Stomach smooth muscle (tissue), 2 donors: ENCODE measurements around the gene NDUFB11.
"Not testable (repeated sequence)": the region's sequence is repeated elsewhere in the genome, so short reads cannot be mapped to it uniquely, and the experiment has no call there.

ENCODE experiments used
- H3K27ac ChIP-seq: one replicate; pipeline ENCODE4 v1.7.0; 2013; ENCODE audit warnings: mild to moderate bottlenecking, low read length, inconsistent platforms
- H3K27me3 ChIP-seq, 2 donors: one replicate each; pipeline ENCODE4 v1.7.0; 2013; ENCODE audit warnings: low read length in 2 of 2; ENCODE audit not compliant: insufficient read depth in 2 of 2, control insufficient read depth in 1 of 2
- H3K36me3 ChIP-seq, 2 donors: one replicate each; pipeline ENCODE4 v1.7.0; 2013; ENCODE audit warnings: low read length in 2 of 2; ENCODE audit not compliant: control insufficient read depth in 2 of 2, insufficient read depth in 2 of 2
- H3K4me1 ChIP-seq: one replicate; pipeline ENCODE4 v1.7.0; 2013; ENCODE audit warnings: low read length; ENCODE audit not compliant: control insufficient read depth, insufficient read depth
- H3K4me3 ChIP-seq, 2 donors: one replicate each; pipeline ENCODE4 v1.7.0; 2013; ENCODE audit warnings: low read length in 2 of 2
- H3K9ac ChIP-seq, 2 donors: one replicate each; pipeline ENCODE4 v1.7.0; 2013; ENCODE audit warnings: low read length in 2 of 2, mild to moderate bottlenecking in 1 of 2
- H3K9me3 ChIP-seq, 2 donors: one replicate each; pipeline ENCODE4 v1.7.0; 2013; ENCODE audit warnings: low read length in 2 of 2; ENCODE audit not compliant: control insufficient read depth in 2 of 2
- donor health status: healthy.
- donor health status: Pancreatic carcinoma.

Gene NDUFB11

GRCh38 chrX:47146121-47146935 lies 1.8 kb upstream of the NDUFB11 start:
- no peaks in the 10 kb centered on the region for H3K9me3 ChIP-seq
- H3K27ac ChIP-seq: peak overlapping the region; percentile 90
- H3K27me3 ChIP-seq: peaks cover 0 to 6% of the 10 kb centered on the region in 2 donors
- peaks cover 0 to 9% of the 10 kb centered on the region in 2 donors for H3K36me3 ChIP-seq
- H3K9ac ChIP-seq: peak overlapping the region; percentile 66 to 84
- peak overlapping the region; percentile 67 to 79 for H3K4me3 ChIP-seq
- peaks cover 24% of the 10 kb centered on the region for H3K4me1 ChIP-seq

DNA sequence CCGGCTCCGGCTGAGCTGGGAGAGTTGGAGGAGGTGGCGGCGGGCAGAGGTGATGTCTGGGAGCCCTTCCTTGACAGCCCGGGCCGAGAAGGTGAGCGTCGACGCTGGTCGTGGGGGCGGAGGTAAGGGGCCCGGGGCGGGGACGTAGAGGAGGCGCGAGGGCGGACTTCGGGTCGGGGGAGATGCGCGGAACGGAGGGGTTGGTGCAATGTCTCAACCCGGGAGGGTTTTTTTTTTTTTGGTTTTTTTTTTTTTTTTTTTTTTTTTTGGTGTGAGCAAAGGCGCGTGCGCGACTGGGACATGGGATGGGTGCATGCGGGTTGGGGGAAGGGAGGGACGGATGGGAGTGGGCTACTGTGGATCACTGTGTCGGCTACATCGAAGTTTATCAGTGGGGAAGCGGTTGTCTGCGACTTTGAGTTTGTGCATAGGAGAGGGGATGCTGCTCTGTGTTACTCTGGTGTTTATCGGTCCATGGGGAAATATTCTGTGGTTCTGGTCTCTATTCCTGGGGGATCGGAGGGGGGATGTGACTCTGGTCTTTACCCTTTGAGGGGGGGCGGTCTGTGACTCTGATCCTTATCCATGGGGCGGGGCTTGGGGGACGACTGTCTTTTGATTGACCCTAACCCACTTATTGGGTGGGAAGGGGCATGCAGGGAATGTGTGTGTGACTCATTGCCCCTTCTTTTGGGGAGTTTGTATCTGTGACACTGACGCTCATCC lies 1.1 kb upstream of the NDUFB11 start:
- Histone ChIP-seq H3K9ac (peak overlapping the region; percentile 72 to 84), H3K27me3 (peaks cover 0 to 8% of the 10 kb centered on the region in 2 donors), H3K4me1 (peaks cover 24% of the 10 kb centered on the region), H3K36me3 (peaks cover 0 to 9% of the 10 kb centered on the region in 2 donors), H3K9me3 (no peaks in the 10 kb centered on the region), H3K27ac (peak overlapping the region; percentile 90), H3K4me3 (peak overlapping the region; percentile 67 to 79)

DNA sequence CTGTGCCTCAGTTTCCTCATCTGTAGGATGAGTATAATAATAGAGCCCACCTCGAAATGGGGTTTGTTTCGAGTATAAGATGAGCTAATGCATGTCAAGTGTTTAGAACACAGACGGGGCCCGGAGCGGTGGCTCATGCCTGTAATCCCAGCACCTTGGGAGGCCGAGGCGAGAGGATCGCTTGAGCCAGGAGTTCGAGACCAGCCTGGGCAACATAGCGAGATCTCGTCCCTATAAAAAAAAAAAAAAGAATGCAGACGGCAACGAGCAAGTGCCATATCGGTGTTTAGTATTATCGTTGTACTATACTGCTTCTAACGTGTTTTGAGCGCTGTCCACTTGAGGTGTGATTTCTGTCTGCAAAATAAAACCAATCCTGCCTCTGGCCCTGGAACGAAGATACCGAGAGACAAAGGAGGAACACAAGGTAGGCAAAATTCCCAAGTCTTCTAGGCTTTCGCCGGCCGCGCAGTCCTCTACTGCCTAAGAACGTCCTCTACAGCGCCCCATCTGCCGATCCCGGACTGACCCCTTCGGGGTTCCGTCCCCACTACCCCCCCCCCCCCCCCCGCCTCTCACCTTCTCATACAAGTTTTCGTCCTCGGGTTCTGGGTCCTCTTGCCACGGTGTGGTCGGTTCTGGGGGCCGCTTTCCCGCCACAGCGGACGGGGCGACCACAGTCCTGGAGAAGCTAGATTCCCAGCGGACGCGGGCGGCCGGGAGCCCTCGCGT lies 442 bp downstream of the NDUFB11 start:
- Histone ChIP-seq H3K36me3 (peaks cover 0 to 13% of the 10 kb centered on the region in 2 donors), H3K9ac (peak overlapping the region; percentile 84), H3K4me3 (peak overlapping the region; percentile 70 to 79), H3K4me1 (peaks cover 24% of the 10 kb centered on the region), H3K27me3 (peaks cover 0 to 10% of the 10 kb centered on the region in 2 donors), H3K9me3 (no peaks in the 10 kb centered on the region), H3K27ac (peak overlapping the region; percentile 90)

DNA sequence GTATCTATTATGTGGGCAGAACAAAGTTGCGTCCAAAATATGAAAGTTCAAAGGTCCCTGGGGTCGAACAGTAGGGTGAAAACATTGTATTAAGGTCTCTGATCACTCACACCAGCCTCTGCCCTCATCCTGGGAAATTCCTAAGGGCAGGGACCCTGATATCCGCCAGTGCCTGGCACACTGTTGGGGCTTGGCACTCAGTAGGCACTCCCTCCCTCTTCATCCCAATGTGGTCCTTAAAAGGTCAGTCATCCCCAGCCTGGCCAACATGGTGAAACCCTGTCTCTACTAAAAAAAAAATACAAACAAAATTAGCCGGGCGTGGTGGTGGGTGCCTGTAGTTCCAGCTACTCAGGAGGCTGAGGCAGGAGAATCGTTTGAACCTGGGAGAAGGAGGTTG lies 6.3 kb downstream of the NDUFB11 start:
- no peak overlapping the region for H3K9ac ChIP-seq
- H3K36me3 ChIP-seq: peaks cover 0 to 13% of the 10 kb centered on the region in 2 donors
- no peak overlapping the region for H3K4me3 ChIP-seq
- H3K27me3 ChIP-seq: peaks cover 0 to 9% of the 10 kb centered on the region in 2 donors
- no peak overlapping the region for H3K27ac ChIP-seq
- no peaks in the 10 kb centered on the region for H3K9me3 ChIP-seq
- no peaks in the 10 kb centered on the region for H3K4me1 ChIP-seq

- H3K9me3 ChIP-seq, H3K27me3 ChIP-seq, H3K4me1 ChIP-seq, H3K27ac ChIP-seq, H3K4me3 ChIP-seq, H3K36me3 ChIP-seq, H3K9ac ChIP-seq: not testable (repeated sequence)
Observed at GRCh38 chrX:47135650-47136049, 8.9 kb downstream of the NDUFB11 start.

DNA sequence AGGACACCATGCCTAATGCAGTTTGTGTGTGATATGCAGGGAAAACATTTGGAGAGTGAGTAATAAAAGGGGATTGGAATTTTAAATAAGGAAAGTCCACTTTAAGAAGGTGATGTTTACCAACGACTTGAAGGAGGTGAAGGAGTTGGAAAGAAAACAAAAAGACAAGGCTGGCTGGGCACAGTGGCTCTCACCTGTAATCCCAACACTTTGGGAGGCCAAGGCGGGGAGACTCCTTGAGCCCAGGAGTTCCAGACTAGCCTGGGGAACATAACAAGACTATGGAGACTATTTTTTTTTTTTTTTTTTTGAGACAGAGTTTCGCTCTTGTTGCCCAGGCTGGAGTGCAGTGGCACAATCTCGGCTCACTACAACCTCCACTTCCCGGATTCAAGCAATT lies 11.0 kb downstream of the NDUFB11 start:
- Histone ChIP-seq H3K9ac (no peak overlapping the region), H3K27ac (no peak overlapping the region), H3K9me3 (no peaks in the 10 kb centered on the region), H3K36me3 (no peaks in the 10 kb centered on the region), H3K4me1 (no peaks in the 10 kb centered on the region), H3K27me3 (no peaks in the 10 kb centered on the region), H3K4me3 (no peak overlapping the region)

- Histone ChIP-seq H3K27me3 (peaks cover 0 to 3% of the 10 kb centered on the region in 2 donors), H3K9me3 (no peaks in the 10 kb centered on the region), H3K4me1 (no peaks in the 10 kb centered on the region), H3K27ac (no peak overlapping the region), H3K36me3 (no peaks in the 10 kb centered on the region), H3K9ac (peak overlapping the region; percentile 33 to 51), H3K4me3 (peak overlapping the region; percentile 81 to 82)
Observed at GRCh38 chrX:47129899-47130358, 14.6 kb downstream of the NDUFB11 start.

GRCh38 chrX:47129157-47129898 lies 15.2 kb downstream of the NDUFB11 start:
- Histone ChIP-seq H3K27me3 (peaks cover 0 to 5% of the 10 kb centered on the region in 2 donors), H3K4me3 (peak overlapping the region; percentile 81 to 82), H3K4me1 (no peaks in the 10 kb centered on the region), H3K27ac (peak overlapping the region; percentile 60), H3K36me3 (no peaks in the 10 kb centered on the region), H3K9me3 (no peaks in the 10 kb centered on the region), H3K9ac (peak overlapping the region; percentile 70 to 86)

DNA sequence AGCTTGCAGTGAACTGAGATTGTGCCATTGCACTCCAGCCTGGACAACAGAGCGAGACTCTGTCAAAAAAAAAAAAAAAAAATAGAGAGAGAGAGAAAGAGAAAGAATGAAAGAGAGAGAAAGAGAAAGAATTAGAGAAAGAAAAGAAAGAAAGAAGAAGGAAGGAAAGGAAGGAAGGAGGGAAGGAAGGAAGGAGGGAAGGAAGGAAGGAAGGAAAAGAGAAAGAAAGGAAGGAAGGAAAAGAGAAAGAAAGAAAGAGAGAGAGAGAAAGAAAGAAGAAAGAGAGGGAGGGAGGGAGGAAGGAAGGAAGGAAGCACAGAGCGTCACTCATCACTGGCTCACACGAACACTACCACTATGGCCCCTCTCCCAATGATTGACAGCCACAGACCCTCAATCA lies 20.0 kb downstream of the NDUFB11 start:
- not testable (repeated sequence) for H3K9ac ChIP-seq, H3K4me1 ChIP-seq, H3K27me3 ChIP-seq

GRCh38 chrX:47116551-47117110 lies 27.9 kb downstream of the NDUFB11 start:
- H3K9ac ChIP-seq, H3K27ac ChIP-seq, H3K4me1 ChIP-seq: not testable (repeated sequence)

More for the DNA sequence above, 20.0 kb downstream of the NDUFB11 start:
- H3K4me3 ChIP-seq, H3K27ac ChIP-seq, H3K36me3 ChIP-seq, H3K9me3 ChIP-seq: not testable (repeated sequence)

More at GRCh38 chrX:47116551-47117110, 27.9 kb downstream of the NDUFB11 start:
- H3K36me3 ChIP-seq, H3K4me3 ChIP-seq, H3K9me3 ChIP-seq: not testable (repeated sequence)
- H3K27me3 ChIP-seq: peaks cover 0 to 12% of the 10 kb centered on the region in 2 donors
